Activated T-cell treated with anti-CD3 and anti-CD28 coated beads, Interleukin-2, amount 50 U/mL, for 72 hours (primary cell): ENCODE data around the gene RGMA. TPM values are rescaled to one million over a fixed set of nuclear protein-coding genes. Genes with fewer than 3 reads are reported as not detected.
"Not testable (repeated sequence)": the region's sequence is repeated elsewhere in the genome, so short reads cannot be mapped to it uniquely, and the experiment has no call there.

Source experiments
- ATAC-seq, 2 donors: fragments of 150-1000 bp; cut with Tn5 transposase; replicated peaks in 1 of 2; 2 replicates each; pipeline ENCODE4 v1.10.0; 2021; ENCODE audit warnings: moderate library complexity in 2 of 2, mild to moderate bottlenecking in 1 of 2
- DNase-seq, 2 donors: peaks; one replicate each; pipeline ENCODE4 v3.0.0; 2021 to 2022; ENCODE audit warnings: mixed read lengths in 1 of 2
- H3K27ac Mint-ChIP-seq: one replicate; pipeline ENCODE4 v1.8.0; 2022; ENCODE audit warnings: mild to moderate bottlenecking, moderate library complexity, mixed read lengths
- H3K27me3 Mint-ChIP-seq: one replicate; pipeline ENCODE4 v1.8.0; 2022; ENCODE audit warnings: low read depth, mixed read lengths
- H3K36me3 Mint-ChIP-seq, 2 donors: one replicate each; pipeline ENCODE4 v1.8.0; 2022; ENCODE audit warnings: mixed read lengths in 2 of 2, mild to moderate bottlenecking in 1 of 2; ENCODE audit not compliant: insufficient read depth in 2 of 2
- H3K4me1 Mint-ChIP-seq: one replicate; pipeline ENCODE4 v1.8.0; 2022; ENCODE audit warnings: low read depth, mixed read lengths
- H3K4me3 Mint-ChIP-seq, 2 donors: one replicate each; pipeline ENCODE4 v1.8.0; 2022; ENCODE audit warnings: mild to moderate bottlenecking in 2 of 2, mixed read lengths in 2 of 2, moderate library complexity in 2 of 2
- H3K9me3 Mint-ChIP-seq, 2 donors: one replicate each; pipeline ENCODE4 v1.8.0; 2022; ENCODE audit warnings: mixed read lengths in 2 of 2
- total RNA-seq, 2 donors: library from RNA; stranded (reverse); gene quantifications; one replicate each; pipeline ENCODE4 v1.2.3, GENCODE V29; 2022

The RGMA gene
- total RNA-seq, 2 donors from 2014 or later: 0.53 to 1.7 TPM

DNA sequence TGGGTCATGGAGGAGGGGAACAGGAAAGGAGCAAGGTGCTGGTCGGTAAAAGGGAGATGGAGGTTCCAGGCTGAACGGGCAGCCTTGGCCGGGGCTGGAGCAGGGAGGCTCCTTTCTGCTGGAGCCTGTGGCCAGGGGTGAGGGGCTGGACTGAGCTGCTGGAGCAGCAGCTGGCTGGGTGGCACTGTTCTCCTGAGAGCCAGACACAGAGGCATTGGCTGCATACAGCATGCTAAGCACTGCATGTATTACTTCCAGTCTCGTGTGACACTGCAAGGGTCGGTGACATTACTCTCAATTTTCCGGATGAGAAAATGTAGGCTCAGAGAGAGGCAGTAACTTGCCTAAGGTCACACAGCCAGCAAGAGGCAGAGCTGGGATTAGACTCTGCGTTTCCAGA lies 42.3 kb downstream of the RGMA start:
- no peak overlapping the region for H3K4me3 Mint-ChIP-seq
- no peak for DNase-seq

GRCh38 chr15:93046120-93046519 lies 42.9 kb downstream of the RGMA start:
- Mint-ChIP-seq H3K4me3 (no peak overlapping the region), H3K27me3 (no peaks in the 10 kb centered on the region), H3K4me1 (peaks cover 17% of the 10 kb centered on the region), H3K27ac (no peak overlapping the region), H3K9me3 (peaks cover 2 to 4% of the 10 kb centered on the region in 2 donors), H3K36me3 (peaks cover 2% of the 10 kb centered on the region in 2 donors)
- ATAC-seq (no peak), DNase-seq (no peak)

More for the DNA sequence above, 42.3 kb downstream of the RGMA start:
- Mint-ChIP-seq H3K27ac (no peak overlapping the region), H3K27me3 (no peaks in the 10 kb centered on the region), H3K9me3 (peaks cover 2 to 4% of the 10 kb centered on the region in 2 donors), H3K36me3 (peaks cover 2% of the 10 kb centered on the region in 2 donors), H3K4me1 (peaks cover 17% of the 10 kb centered on the region)
- no peak for ATAC-seq

DNA sequence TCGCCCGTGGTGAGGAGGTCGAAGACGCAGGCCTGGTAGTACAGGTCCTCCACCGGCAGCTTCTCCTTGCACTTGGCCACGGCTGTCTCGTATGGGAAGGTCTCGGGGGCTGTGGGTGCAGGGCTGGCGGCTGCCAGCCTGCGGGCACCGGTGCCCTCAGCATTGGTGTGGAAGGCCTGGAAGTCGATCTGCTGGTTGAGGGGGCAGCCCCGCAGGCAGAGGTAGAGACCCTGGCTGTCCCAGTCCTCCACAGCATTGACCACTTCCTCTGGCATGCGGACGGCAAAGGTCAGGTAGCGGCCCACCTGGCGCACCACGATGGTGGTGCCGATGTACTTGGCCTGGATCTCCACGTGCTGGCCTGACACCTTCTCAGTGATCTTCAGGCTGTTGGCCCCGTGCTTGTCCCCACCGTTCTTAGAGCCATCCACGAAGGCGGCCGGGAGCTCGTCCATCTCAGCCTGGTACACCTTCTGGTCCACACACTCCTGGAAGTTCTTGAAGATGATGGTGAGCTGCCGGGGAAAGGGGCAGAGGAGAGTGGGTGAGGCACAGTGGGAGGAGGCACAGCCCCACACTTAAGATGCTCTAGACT lies 43.7 kb downstream of the RGMA start:
- H3K27ac Mint-ChIP-seq: no peak overlapping the region
- DNase-seq: no peak
- H3K27me3 Mint-ChIP-seq: no peaks in the 10 kb centered on the region
- peaks cover 2% of the 10 kb centered on the region in 2 donors for H3K36me3 Mint-ChIP-seq
- H3K9me3 Mint-ChIP-seq: peaks cover 2 to 4% of the 10 kb centered on the region in 2 donors
- ATAC-seq: no peak
- H3K4me1 Mint-ChIP-seq: peaks cover 17% of the 10 kb centered on the region
- no peak overlapping the region for H3K4me3 Mint-ChIP-seq

- ATAC-seq (no peak), DNase-seq (no peak)
- Mint-ChIP-seq H3K27ac (no peak overlapping the region), H3K27me3 (no peaks in the 10 kb centered on the region), H3K4me3 (no peak overlapping the region), H3K4me1 (peaks cover 17% of the 10 kb centered on the region), H3K9me3 (peaks cover 2 to 4% of the 10 kb centered on the region in 2 donors), H3K36me3 (peaks cover 2% of the 10 kb centered on the region in 2 donors)
Measured at GRCh38 chr15:93044301-93045190, 44.5 kb downstream of the RGMA start.

DNA sequence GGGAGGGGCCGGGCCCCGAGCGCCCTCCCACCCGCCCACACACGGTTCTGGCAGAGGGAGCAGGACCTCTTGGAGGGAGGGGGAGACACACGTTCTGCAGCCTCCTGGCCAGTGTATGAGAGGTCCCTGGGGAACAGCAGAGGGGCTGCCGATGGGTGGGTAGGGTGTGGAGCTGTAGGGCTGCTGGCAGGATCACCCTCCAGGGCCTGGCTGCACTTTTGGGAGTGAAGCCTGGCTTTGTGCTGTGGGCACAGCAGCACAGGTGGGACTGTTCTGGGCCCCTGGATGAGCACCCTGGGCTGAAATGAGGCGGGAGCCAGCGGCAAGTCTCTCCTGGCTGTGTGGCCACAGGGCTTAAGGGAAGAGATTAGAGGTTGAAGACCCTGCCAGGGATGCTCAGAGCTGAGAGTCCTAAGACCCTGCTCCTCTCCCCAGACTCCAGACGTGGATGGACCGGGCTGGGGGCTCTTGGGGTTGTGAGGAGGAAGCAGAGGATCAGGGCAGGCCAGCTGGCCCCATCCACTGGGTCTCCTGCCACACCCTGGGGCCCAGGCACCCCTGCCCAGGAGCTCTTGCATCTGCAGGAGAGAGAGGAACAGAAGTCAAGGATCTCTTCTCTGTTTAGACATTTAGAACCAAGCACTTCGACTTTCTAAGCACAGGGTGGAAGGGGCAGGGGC lies 45.2 kb downstream of the RGMA start:
- H3K27ac Mint-ChIP-seq: no peak overlapping the region
- no peak overlapping the region for H3K4me3 Mint-ChIP-seq
- peaks cover 11% of the 10 kb centered on the region for H3K4me1 Mint-ChIP-seq
- peaks cover 2 to 4% of the 10 kb centered on the region in 2 donors for H3K9me3 Mint-ChIP-seq
- ATAC-seq (no peak), DNase-seq (no peak)
- H3K36me3 Mint-ChIP-seq: peaks cover 2% of the 10 kb centered on the region in 2 donors
- H3K27me3 Mint-ChIP-seq: no peaks in the 10 kb centered on the region

DNA sequence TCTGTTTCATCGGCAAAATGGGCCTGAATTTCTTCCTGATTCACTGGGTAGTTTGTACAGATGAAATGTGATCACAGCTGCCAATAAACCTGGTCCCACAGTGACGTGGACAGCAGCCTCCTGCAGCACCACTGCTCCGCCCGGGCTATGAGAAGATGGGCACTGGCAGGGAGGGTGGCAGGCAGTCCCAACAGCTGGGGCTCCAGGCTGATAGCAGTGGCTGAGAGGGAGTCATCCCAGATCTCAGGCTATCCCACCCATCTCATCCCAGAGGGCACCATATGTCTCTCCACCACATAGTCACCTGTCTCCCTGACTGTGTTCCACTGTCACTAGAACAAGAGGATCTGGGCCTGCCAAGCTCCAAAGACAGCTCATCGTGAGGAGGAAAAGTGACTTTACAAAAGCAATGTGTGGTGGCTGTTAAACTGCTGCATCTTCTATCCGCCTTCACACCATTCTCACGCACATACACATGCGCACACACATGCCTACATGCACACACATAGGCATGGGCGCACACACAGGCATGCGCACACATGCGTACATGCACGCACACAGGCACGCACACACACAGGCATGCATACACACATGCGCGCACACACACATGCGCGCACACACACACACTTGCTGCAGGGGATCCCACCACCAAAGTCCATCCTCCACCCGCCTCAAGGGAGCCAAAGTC lies 46.2 kb downstream of the RGMA start:
- H3K4me3 Mint-ChIP-seq: no peak overlapping the region
- DNase-seq: no peak
- H3K9me3 Mint-ChIP-seq: peaks cover 2 to 4% of the 10 kb centered on the region in 2 donors
- H3K4me1 Mint-ChIP-seq: peaks cover 4% of the 10 kb centered on the region
- peaks cover 2% of the 10 kb centered on the region in 2 donors for H3K36me3 Mint-ChIP-seq
- no peak for ATAC-seq
- no peak overlapping the region for H3K27ac Mint-ChIP-seq
- H3K27me3 Mint-ChIP-seq: no peaks in the 10 kb centered on the region

DNA sequence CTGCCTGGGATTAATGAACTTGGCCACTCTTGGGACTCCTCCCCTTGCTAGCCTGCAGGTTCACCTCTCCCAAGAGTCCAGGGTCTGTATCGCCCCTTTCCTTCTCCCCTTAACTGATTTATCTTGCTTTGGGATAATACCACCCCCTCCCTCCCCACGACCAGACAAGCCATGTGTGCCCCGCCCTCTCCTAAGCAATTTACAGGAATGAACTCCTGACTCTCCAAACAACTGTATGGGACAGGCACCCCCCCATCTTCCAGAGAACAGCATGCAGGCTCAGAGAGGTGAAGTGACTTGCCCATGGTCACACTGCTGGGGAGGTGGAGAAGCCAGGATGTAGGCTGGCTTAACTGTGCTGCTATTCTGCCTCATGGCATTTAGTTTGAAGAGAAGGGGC lies 46.8 kb downstream of the RGMA start:
- H3K4me3 Mint-ChIP-seq: no peak overlapping the region
- DNase-seq (no peak), ATAC-seq (no peak)
- peaks cover 2 to 4% of the 10 kb centered on the region in 2 donors for H3K9me3 Mint-ChIP-seq
- no peak overlapping the region for H3K27ac Mint-ChIP-seq
- H3K36me3 Mint-ChIP-seq: peaks cover 2% of the 10 kb centered on the region in 2 donors
- H3K4me1 Mint-ChIP-seq: no peaks in the 10 kb centered on the region
- no peaks in the 10 kb centered on the region for H3K27me3 Mint-ChIP-seq

DNA sequence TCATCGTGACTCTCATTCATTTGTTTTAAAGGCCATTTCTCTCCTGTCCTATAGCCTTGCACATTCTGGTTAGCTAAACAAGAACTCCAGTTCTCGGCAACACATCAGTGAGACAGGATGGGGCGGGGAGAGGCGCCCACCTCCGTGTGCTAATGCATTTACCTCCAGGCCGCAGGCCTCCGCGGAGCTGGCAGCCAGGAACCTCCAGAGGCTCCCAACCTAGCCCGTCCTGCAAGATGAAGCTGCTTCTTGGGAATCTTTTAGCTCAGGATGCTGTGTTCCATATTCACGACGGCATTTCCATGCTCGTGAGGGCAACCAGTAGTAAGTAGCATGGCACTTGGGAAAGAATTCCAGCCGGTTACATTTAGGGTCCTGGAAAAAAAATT lies 47.9 kb downstream of the RGMA start:
- Mint-ChIP-seq H3K27ac (no peak overlapping the region), H3K27me3 (no peaks in the 10 kb centered on the region), H3K9me3 (peaks cover 1 to 2% of the 10 kb centered on the region in 2 donors), H3K36me3 (peaks cover 2% of the 10 kb centered on the region in 2 donors), H3K4me3 (no peak overlapping the region), H3K4me1 (peaks cover under 1% of the 10 kb centered on the region)
- no peak for ATAC-seq
- DNase-seq: no peak

DNA sequence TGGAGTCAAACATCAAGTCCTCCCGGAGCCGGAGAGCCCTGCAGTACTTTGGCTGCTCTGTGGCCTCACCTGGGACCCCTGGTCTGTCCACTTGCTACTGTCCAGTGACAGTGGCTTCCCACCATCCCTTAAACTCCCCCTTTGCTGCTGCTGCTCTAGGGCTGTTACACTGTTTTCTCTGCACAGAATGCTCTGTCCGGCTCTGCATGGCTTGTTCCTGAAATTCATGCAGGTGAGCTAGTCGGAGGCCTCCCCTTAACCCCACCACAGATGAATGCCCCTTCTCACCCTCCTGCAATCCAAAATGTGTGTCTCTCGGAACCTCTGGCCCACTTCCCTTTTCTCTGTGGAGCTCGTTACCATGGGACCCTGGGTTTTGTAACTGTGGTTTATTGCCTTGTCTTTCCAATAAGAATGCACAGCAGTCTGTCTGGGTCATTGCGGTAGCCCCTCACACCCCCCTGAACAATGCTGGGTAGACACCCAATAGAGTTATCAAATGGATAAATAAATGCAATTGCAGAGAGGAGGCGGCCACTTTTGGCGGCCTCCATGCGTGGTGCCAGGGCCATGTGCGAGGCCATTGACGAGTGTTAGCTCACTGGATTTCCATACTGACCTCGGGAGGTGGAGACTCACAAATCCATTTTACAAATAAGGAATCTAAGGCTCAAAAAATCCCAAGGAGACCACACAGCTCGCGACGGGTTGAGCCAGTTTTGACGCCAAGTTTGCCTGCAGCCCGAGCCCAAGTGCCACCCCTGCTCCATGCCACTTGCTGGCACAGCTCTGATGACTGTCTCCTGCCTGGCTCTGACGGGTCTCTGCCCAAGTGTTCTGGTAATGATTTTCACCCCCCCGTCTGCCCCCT lies 48.5 kb downstream of the RGMA start:
- peaks cover 5% of the 10 kb centered on the region for H3K4me1 Mint-ChIP-seq
- H3K27me3 Mint-ChIP-seq: no peaks in the 10 kb centered on the region
- no peaks in the 10 kb centered on the region for H3K36me3 Mint-ChIP-seq
- H3K9me3 Mint-ChIP-seq: no peaks in the 10 kb centered on the region
- ATAC-seq: no peak
- H3K4me3 Mint-ChIP-seq: no peak overlapping the region
- H3K27ac Mint-ChIP-seq: no peak overlapping the region
- DNase-seq: no peak

GRCh38 chr15:93039562-93040287 lies 49.3 kb downstream of the RGMA start:
- H3K9me3 Mint-ChIP-seq, H3K27me3 Mint-ChIP-seq, H3K4me3 Mint-ChIP-seq, H3K27ac Mint-ChIP-seq, H3K4me1 Mint-ChIP-seq, DNase-seq, ATAC-seq, H3K36me3 Mint-ChIP-seq: not testable (repeated sequence)

- Mint-ChIP-seq H3K36me3 (no peaks in the 10 kb centered on the region), H3K27ac (no peak overlapping the region)
- ATAC-seq: no peak
Measured at GRCh38 chr15:93037820-93038705, 50.9 kb downstream of the RGMA start.

More at GRCh38 chr15:93037820-93038705, 50.9 kb downstream of the RGMA start:
- H3K9me3 Mint-ChIP-seq: no peaks in the 10 kb centered on the region
- H3K4me3 Mint-ChIP-seq: no peak overlapping the region
- H3K4me1 Mint-ChIP-seq: peaks cover 5% of the 10 kb centered on the region
- DNase-seq: no peak
- no peaks in the 10 kb centered on the region for H3K27me3 Mint-ChIP-seq
